Measurements from ENCODE around the gene GMPPA.

- TF ChIP-seq POLR2A (IDR thresholded peaks at IDR 0.05) (no peak), CTCF (IDR thresholded peaks at IDR 0.05) (peak in 1 of 3 donors; percentile 80)
Observed at GRCh38 chr2:219541611-219542180, 43.0 kb downstream of the GMPPA start.
